NCI-H446 (cell line): ENCODE data around the gene POU2AF1.

Experiments
- DNase-seq, 2 experiments: peaks; one replicate each; lab custom pipeline; 2025; lab: John Stamatoyannopoulos, UW

Gene POU2AF1

DNA sequence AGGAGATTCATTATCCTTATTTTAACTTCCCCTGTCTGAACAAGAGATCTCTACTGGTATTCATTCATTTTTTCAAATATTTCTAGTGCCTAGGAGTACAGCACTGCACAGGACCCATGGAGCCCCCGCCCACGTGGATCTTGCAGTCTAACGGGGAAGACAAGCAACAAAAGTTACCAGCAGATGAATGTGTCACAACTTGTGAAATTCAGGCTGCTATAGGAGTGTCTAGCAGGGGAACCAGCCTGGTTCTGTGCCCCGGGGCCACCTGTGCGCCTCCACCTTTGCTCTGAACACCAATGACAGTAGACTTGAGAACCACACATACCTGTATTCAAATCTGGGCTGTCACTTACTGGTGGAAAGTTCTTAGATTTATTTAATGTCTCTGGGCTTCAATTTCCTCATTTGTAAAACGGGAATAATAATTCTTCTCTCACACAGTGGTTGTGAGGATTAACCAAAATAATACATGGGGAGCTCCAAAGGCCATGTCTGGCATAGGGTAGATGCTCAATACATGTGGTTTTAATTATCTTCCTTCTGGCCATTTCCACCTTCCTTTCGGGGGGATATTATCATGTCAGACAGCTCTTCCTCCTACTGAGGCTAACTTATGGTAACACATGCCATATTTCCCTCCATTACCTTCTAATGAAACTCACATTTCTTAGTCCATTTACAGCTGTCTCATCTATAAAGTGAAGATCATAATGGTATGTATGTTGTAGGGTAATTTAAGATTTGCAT is 17.8 kb downstream of the POU2AF1 start:
- no peak for DNase-seq

GRCh38 chr11:111360150-111361043 is 18.7 kb downstream of the POU2AF1 start:
- no peak for DNase-seq

GRCh38 chr11:111359223-111360149 is 19.6 kb downstream of the POU2AF1 start:
- DNase-seq = no peak

DNA sequence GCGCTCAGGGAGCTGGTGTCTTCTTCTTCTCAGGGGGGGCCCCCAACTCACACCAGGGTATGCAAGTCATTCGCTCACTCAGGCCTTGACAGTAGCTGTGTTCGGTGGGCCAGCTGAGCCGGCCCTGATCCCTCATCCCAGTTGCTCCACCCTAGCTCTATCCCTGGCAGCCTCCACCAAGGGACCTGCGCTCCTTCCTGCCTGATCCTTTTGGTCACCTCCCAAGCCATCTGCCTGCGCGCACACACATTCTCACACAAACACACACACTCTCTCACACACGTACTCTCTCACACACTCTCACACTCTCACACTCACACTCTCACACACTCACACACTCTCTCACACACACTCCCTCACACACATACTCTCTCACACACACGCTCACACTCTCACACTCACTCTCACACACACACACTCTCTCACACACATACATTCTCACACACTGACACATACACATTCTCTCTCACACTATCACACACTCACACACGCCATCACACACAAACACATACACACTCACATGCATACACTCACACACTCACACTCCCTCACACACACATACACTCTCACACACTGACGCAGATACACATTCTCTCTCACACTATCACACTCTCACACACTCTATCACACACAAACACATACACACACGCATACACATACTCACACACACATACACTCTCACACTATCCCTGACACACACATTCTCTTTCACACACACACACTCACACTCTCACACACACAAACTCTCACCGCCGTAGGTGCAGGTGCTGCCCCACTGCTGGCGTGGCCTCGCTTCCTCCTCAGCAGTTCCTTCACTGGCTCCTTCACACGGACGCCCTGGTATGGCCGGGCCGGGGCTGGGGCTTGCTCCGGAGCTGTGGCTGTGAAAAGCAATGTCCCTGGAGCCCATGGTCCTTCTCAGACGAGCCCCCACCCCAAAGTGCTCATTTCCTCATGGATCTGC is 20.8 kb downstream of the POU2AF1 start:
- no peak for DNase-seq

- no peak for DNase-seq
These were observed 21.7 kb downstream of the POU2AF1 start for GRCh38 chr11:111357150-111358037.

- no peak for DNase-seq
These were observed 22.4 kb downstream of the POU2AF1 start for GRCh38 chr11:111356660-111357048.

DNA sequence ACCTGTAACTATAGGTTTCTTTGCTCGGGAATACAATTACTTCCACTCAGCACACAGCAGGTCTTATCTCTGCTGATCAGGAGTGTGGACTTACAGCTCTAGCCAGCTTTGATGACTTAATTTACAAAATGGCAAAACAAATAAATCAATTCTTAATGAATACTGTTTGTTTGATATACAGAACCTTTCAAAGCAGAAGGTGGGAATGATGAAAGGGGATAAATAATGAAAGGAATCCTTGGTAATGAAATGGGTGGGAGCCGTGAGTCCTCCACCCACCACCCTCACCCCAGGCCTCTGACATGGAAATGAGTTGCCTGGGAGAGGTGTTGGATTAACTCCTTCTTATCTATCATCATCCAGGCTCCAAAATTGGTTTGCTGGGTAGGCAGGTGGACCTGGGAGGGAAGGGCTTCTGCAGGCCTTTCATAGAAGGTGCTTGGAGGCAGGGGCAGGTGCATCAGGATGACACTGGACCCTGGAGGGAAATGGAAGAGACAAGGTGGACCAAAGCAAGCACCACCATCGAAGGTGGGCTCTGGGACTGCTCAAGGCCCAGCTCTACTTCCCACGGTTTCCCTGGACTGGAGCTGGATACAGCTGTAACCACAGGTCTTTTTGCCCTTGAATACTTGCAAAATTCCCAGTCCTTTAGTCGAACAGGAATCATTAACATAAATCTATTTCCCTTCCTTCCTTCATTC is 23.0 kb downstream of the POU2AF1 start:
- DNase-seq = no peak

GRCh38 chr11:111355101-111355500 is 24.0 kb downstream of the POU2AF1 start:
- DNase-seq = no peak

DNA sequence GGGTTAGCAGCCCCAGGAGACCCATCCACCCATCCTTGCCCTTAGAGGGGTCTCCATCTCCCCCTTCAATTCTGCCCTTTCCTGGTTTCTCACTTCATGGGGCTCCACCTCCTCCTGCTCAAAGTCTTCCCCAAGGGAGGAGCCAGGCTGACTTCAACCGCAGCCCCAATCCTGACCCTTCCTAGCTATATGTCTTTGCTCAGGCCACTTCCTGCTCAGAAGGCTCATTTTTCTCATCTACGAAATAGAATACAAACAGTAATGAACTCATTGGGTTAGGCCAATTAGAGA is 24.5 kb downstream of the POU2AF1 start:
- DNase-seq = no peak

GRCh38 chr11:111353776-111354600 is 25.1 kb downstream of the POU2AF1 start:
- no peak for DNase-seq

DNA sequence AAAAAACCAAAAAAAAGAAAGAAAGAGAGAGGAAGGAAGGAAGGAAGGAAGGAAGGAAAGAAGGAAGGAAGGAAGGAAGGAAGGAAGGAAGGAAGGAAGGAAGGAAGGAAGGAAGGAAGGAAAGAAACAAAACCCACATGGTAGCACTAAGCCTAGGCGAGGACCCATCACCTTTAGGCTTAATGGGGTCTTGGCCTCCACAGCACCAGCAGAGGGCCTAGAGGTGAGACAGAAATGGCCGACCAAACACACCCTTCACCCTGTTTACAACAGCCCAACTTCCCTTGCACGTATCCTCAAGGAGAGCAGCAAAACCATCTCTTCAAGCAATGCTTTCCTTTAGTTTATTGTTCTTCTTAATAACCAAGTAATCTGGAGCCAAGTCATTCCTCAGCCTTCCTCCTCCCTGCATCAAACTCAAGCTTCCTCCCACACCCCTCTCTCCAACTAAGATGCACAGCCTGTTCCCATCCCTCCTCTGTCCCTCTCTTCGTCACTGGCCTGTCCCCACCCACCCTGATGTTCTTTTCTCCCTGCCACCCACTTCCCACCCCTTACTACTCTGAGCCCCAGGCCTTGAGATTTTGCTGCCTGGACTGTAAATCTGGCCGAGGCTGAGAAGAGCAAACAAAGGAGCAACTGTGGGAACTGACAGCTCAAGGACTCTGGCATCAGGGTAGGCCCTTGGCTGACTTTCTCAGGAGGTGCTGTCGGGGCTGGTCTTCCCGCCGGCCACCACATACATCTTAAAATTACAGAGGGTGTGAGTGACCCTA is 26.0 kb downstream of the POU2AF1 start:
- no peak for DNase-seq

GRCh38 chr11:111352231-111352746 is 26.8 kb downstream of the POU2AF1 start:
- DNase-seq = no peak

DNA sequence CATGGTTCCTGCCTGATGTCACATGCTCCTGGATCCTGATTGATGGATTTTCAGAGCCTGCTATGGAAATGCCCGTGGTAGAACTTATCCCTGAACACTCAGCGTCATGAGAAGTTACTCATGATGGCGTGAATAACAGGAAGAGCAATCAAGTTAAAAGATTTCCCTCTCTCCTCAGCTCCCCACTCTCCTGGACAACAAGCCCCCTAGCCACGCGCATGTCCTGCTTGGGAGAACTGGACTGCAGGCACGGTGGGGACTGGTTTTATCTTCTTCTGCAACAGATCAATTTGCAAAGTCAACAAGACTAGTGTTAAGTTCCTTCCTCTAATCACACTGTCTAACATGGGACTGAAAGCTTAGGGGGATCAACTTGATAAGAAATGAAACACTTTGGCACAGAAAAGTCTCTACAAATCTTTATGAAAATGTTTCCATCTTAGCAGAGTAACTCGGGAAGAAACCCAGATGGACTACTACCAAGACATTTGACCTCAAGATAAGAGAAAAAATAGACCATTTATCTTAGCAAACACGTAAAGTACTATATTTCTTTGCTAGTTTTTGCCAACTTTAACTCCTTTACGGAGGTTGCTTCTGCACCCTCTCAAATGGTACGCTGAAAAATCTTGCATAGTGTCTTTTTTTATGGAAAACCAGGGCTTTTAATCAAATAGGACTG is 27.6 kb downstream of the POU2AF1 start:
- no peak for DNase-seq

- no peak for DNase-seq
These were observed 28.3 kb downstream of the POU2AF1 start for GRCh38 chr11:111350811-111351210.

- no peak for DNase-seq
These were observed 29.8 kb downstream of the POU2AF1 start for GRCh38 chr11:111349191-111349695.

- DNase-seq = no peak
These were observed 30.9 kb downstream of the POU2AF1 start for GRCh38 chr11:111348147-111348546.

DNA sequence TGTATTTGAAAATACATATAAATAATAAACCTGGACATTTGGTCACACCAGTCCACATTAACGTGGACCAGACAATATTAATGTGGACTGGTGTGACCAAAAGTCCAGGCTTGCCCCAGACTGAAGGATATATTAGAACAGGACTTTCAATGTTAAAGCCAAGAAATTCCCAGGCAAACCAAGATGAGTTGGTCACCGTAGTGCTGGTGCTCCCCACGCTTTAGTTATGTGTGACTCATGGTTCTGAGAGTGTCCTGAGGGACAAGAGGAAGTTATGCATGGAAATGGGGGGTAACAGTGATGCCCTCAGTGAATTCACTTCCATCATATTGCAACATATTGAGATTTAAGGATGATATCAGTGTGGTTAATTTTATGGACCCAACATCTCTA is 31.4 kb downstream of the POU2AF1 start:
- DNase-seq = no peak
